Activated CD8-positive, alpha-beta memory T cell treated with anti-CD3 and anti-CD28 coated beads for 24 hours (primary cell): ENCODE data around the gene LGMN.
"Not testable (repeated sequence)": the region's sequence is repeated elsewhere in the genome, so short reads cannot be mapped to it uniquely, and the experiment has no call there.

Source experiments
- DNase-seq: peaks from one replicate; pipeline ENCODE4 v3.0.0-alpha.2; 2020

LGMN gene

DNA sequence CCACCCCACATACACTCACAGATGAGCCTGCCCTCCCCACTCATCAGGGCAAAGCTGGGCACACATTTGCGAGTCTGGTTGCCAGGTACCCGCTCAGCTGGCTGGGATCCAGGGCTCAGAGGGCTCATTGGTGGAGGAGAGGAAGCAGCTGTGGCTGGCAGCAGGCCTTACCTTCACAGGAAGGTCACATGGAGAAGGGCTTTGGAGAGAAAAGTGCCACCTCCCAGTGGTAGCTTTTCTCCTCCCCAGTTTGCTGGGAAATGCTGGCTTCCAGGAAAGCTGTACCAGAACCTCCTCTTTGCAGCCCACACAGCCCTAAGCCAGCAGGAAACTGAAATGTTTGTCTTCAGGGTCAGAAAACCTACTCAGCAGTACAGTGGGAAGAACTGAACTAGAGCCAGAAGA, 55.6 kb downstream of the LGMN start:
- no peak for DNase-seq

DNA sequence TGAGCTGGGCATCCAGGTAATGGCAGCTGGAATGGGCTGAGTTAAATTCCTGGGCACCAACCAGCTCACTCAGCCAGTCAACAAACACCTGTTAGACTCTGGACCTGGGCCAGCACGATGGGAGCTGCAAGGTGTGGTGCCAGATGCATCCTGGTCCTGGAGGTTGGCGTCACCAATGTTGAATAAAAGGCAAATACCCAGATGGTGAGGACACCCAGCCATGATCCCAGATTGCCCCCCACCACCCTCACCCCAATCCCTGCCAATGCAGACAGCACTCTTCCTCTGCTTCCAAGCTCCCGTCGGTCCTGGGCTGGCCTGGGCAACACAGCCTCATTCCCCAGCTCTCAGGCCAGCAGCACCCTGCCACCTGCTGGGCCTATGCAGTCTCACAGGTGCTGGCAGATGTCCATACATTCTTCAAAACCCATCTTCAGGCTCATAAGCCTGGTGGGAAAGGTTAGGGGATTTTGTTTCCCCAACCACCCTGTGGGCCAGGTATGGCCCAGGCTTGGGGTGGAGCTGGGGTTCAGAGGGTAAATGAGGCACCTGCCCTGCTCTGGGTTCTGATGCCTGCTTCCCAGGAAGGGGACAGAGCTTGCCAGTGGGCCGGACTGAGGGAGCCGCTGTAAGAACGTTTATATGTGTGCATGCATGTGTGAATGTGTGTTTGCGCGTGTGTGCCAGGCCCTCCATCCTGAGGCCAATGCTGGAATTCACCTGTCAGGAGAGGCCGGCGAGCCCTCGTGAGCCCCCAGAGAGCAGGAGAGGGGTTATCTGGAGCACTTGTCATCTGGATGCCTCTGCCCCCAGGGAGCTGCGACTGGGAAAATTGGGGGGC, 58.0 kb downstream of the LGMN start:
- DNase-seq = no peak

DNA sequence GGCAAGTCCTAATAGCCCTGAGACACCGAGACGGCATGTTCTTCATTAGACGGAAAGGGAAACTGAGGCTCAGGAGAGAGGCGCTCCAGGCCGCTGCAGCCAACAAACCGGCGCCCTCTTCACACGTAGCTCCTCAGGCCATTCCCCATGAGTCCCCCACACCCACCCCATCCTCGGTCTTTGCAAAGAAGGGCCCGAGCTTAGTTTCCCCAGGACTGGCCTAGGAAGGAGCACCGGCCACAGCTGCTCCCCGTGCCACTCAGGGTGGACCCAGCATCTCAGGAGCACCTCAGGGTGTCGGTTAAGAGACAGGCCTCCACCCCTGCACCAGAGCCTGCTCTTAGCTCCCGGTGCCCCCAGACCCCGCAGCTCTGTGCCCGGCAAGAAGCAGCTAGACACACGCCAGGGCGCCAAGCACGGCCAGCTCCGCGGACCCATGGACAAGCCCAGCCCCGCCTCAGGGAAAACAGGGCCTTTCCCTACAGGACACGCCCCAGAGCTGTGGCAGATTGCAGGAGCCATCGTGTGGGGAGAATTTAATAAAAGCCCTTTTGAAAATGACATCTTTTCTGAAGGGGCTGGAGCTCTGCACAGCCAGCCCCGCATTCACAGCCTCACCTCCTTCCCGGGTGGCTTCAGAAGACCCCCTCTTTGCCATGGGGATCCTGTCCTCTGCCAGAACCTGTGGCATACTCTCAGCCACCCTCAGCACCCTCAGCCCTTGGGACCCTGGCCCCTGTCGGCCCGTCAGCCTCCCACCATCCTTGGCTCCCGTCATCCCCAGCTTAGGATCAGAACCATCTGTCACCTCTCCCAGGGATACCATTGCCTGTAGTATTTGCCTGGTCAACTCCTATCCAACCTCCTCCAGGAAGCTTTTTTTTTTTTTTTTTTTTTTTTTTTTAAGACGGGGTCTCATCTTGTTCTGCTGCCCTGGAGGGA, 59.7 kb downstream of the LGMN start:
- no peak for DNase-seq

DNA sequence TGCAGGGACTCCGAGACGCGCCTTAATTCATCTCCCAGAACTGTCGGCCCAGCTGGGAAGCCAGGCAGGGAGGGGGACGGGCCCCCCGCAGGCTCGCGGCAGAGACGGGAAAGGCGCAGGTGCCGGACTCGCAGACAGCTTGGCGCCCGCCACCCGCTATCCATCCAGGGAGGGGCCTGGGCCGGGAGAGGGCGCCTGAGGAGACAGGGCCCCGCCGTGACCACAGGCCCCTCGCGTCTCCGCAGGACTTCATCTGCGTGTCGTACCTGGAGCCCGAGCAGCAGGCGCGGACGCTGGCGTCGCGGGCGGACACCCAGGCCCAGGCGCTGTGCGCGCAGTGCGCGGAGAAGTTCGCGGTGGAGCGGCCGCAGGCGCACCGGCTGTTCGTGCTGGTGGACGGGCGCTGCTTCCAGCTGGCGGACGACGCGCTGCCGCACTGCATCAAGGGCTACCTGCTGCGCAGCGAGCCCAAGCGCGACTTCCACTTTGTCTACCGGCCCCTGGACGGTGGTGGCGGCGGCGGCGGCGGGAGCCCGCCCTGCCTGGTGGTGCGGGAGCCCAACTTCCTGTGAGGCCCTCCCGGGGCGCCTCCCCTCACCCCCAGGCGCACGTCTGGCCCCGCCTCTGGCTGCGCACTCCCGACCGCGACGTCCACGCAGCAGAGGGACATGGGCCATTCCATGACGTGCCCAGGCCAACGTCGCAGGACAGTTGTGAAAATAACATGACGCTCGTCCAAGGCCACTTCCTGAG, 60.6 kb downstream of the LGMN start:
- DNase-seq = no peak

DNA sequence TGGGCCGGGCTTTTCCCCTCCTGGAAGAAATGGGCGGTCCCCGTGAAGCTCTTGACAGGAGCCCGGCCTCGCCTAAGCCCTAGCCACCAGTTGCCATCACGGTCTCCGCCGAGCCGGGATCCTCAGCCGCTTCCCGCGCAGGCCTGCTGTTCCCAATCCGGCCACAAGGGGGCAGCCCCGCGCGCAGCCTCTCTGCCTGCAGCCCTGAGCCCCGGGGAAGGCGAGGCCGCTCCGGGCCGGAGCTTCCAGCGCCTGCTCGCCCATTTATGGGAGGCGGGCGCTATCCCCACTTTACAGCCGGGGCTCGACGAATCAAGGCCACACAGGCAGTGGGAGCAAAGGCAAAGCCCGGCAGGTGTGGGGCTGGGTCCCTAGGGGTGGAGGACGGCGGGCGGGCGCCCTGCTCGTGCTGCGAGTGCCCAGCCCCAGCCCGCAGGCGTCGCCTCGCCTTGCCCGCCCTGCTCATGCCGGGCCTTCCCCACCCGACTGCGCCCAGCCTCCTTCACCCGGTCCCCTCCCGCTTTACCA, 61.5 kb downstream of the LGMN start:
- peak; percentile 94 for DNase-seq

DNA sequence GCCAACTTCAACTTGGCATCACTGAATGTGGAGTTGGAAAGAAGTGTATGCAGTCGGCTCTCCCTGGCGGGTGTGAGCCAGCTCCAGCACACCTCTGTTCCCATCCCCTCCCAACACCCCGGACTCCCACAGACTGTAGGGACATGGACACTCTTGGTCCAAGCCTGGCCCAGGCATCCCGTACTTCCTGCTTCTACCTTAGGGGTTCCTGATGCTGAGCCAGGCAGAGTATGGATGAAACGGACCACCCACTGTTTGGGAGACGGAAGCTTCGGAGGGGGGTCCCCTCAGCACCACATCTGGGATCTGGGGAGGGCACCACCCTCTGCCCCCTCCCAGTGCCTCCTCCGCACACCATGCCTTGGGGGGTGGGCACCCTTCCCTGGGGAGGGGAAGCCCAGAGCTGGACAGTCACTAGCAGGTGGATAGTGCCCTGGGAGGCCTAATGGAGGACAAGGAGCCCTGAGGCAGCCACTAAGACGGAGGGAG, 62.0 kb downstream of the LGMN start:
- no peak for DNase-seq

DNA sequence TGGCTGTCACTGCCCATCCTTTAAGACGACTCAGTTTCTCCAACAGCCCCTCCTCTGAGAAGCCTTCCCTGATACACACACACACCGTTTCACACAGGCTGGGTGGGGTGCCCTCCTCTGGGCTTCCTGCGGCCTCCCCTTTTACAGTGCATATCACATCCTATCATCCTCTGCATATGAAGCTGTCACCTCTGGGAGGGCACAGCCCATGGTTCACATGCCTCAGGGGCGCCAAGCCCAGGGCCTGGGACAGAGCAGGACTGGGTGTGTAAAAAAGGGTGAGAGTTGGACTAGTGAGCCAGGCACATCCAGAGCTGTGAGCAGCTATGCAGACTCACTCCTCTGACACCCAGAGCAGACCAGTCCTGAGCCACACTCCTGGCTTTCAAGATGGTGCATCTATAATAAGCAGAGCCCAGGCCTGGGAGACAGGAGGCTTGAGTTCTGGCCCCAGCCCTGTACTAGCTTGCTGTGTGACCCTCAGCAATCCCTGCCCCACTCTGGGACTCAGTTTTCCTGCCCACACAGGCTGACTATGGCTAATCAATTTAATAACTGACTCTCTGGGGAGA, 62.6 kb downstream of the LGMN start:
- DNase-seq = no peak

DNA sequence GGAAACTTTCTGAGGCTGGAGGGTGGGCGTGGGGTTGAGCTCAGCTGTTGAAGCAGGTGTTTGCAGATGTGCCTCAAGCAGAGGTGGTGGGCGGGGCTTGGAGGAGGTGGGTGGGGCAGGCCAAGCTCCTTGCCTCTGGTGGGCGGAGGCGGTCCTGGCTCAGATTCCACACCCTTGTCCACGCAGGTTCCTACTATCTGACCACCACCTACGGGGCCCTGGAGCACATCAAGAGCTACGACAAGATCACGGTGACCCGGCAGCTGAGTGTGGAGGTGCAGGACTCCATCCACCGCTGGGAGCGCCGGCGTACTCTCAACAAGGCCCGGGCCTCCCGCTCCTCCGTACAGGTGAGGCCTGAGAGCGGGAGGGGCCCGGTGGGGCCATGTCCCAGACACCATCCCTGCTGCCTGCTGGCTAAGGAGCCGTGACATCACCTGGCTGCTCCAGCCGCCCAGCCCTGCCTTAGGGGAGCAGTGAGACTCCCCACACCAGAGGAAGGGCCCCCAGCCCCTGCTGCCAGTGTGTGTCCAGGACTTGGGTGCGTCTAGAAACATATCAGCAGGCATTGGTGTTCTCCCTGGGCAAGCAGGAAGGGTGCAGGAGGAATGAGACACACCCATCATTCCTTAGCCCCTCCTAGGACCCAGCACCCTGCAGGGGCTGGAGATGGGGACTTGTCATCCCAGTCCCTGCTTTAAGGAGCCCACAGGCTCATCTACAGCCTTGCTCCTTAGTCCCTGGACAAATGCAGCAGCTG, 63.4 kb downstream of the LGMN start:
- no peak for DNase-seq

DNA sequence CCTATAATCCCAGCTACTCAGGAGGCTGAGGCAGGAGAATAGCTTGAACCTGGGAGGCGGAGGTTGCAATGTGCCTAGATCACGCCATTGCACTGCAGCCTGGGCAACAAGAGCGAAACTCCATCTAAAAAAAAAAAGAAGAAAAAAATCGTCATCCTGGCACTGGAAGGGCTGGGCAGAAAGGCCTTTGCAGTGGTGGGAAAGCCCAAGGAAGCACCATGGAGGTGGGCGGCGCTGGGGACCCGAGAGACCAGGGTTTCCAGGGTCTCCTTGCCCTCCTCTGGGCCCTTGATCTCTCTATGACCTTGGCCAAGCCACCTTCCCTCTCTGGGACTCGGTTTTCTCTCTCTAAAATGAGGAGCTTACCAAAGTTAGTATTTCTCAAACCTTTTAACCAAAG, 65.4 kb downstream of the LGMN start:
- no peak for DNase-seq

DNA sequence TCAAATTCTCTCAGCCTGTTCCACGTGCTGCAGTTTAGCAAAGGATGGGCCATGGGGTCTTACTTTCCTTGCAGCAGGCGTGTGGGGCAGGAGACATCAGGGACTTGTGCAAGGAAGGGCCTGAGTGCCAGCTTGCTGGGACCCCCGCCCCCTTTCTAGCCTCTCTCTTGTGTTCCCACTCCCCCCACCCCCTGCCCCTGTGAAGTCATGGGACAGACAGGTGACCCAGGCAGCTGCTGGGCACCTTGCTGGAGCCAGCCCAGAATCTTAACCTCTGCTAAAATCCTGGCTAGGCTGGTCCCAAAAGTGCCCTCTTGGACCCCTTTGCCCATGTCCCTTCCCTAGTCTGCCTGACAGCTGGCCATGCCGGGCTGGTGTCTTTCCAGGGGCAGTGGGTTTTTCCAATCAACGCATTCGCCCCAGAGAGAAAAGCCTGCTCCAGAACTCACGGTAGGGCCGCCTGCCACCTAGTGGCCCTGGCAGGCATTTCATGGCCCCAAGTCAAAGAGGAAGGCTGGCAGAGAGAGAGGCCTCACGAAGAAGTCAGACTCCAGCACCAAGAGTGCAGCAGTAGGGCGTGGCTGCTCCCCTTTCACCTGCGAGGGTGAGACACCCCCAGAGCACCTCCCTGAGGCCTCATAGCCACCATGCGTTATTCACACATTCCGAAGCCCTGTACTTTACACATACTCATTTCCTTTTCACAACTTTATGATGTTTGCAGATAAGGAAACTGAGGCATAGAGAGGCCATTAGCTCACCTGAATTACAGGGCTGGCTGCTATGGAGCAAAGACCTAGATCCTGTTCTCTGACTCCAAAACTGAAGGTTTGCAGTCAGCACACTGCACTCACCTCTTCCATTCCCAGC, 67.4 kb downstream of the LGMN start:
- peak; percentile 90 for DNase-seq

DNA sequence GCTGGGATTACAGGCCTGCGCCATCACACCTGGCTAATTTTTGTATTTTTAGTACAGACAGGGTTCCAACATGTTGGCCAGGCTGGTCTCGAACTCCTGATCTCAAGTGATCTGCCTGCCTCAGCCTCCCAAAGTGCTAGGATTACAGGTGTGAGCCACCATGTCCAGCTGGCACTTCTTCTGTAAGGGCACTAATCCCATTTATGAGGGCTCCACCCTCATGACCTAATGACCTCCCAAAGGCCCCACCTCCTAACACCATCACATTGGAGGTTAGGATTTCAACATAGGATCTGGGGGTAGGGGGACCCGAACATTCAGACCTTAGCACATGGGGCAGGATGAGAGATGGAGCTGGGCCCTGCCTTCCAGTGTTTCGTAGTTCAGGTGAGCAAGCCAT, 68.1 kb downstream of the LGMN start:
- not testable (repeated sequence) for DNase-seq

DNA sequence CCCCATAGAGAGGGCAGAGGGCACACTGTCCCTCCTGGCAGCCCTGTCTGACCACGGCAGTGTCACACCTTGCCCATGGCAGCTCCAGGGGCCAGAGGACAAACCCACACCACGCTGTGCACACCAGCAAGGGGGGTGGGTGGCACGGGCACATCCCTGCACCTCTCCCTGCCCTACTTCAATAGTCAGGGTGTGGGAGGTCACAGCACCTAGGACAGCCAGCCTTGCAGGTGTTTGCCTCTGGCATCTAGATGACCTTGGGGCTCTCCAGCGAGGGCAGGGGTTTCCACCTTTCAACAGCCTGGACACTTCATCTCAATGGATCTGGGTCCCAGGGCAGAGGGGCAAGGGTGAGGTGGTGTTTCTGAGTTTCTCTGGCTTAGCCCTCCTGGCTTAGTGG, 69.2 kb downstream of the LGMN start:
- no peak for DNase-seq

DNA sequence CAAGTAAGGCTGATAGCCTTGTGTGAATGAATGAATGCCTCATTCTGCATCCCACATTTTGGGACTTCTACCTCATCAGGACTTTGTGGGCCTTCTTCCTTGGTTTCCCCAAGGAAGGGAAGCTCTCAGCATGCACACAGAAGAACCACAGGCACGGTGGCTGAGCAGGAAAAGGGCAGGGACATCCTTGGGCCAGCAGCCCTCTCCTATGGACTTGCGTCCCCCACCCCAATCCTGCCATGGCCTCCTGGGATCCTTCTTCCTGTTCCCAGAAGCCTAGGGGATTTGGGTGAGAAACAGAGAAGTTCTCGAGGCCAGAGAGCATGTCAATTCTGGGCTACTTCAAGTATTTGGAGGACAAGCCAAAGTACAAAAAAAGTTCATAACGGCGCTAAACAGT, 69.7 kb downstream of the LGMN start:
- DNase-seq = no peak

DNA sequence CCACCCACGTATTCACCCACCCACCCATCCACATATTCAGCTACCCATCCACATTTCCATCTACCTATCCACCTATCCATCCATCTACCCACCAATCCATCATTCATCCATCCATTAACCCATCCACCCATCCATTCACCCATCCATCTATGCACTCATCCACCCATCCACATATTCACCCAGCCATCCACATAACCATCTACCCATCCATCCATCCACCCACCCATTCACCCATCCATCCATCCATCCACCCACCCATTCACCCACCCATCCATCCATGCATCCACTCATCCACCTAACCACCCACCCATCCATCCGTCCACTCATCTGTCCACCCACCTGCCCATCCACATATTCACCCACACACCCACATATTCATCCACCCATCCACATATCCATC, 70.5 kb downstream of the LGMN start:
- DNase-seq = no peak

DNA sequence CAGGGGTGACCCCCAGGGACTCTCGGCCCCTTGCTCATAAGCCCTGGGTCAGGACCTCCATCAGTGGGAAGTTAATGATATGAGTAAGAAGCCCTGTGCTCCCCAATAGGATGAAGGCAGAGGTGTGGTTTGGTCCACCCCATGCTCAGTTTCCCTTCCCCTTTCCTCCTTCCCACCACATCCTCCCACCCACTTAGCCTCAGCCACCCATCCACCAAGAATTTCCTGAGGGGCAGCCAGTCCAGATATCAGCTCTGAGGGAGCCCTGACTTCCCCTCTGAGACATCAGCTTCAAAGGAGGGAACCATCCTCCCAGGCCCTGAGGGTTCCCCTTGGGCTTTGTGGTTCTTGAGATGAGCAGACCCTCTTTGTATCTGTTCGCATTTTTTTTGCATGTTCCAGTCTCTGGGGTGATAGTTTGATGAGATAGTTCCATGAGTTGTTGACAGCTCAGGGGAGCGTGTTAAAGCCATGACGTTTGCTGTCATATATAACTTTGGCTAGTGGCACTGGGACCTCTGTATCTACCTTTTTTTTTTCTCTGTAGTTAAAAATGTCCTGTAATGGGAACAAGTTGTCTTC, 71.2 kb downstream of the LGMN start:
- DNase-seq = peak; percentile 83

DNA sequence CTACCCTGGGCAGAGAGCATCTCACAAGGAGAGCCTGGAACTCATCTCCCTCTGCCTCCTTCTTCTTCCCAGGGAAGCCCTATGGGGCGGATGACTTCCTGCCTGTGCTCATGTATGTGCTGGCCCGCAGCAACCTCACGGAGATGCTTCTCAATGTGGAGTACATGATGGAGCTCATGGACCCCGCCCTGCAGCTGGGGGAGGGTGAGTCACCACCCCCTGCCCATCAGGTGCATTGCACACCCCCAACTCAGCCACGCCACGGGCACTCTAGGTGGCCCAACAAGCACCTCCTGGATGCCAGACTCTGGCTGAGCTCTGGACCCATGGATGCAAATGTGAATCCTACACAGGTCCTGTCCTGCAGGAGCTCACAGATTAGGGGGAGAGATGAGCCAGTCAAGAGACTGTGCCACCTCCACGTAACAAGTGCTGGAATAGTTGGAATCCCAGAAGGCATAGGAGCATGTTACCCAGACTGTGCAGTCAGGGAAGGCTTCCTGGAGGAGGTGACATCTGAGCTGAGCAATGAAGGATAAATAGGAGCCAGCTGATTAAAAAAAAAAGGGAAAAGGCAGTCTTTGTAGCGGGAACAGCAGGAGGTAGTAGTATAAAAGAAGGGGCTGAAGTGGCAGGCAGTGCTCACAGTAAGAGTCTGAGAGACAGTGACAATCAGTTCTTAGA, 71.9 kb downstream of the LGMN start:
- no peak for DNase-seq

DNA sequence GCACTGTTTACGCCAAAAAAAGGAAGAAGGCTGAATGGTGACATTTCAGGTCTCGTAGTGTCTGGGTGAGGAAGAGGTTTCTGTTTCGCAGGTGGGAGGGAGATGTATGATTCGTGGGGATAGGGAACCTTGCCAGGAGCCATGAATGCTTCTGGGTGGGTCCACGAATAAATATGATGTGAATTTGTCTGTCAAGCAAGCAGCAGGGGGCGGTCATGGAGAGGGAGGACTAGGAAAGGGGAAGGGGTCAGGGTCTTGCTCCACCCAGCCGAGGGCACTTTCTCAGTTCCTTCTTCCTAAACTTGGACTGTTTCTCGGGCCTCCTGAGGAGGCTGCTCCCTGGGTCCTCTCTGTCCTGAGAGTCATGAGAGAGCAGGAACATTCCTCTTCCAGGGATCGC, 72.5 kb downstream of the LGMN start:
- no peak for DNase-seq

DNA sequence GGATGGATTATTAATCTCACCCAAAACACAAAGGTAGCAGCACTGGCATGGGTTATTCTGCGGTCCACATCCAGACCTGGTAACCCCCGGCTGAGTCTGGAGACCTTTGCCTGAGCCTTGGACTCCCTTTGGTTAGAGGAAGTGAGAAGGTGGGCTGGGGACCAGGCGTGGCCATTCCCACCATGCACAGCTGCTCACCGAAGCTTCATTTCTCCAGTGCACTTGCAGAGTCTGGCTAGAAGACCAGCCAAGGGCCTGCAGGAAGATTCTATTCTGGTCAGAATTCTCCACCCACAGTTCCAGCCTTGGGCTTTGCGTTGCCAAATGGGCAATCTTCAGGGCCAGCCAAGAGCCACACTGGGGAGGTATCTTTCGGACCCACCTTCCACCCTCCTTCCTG, 73.0 kb downstream of the LGMN start:
- DNase-seq = no peak

DNA sequence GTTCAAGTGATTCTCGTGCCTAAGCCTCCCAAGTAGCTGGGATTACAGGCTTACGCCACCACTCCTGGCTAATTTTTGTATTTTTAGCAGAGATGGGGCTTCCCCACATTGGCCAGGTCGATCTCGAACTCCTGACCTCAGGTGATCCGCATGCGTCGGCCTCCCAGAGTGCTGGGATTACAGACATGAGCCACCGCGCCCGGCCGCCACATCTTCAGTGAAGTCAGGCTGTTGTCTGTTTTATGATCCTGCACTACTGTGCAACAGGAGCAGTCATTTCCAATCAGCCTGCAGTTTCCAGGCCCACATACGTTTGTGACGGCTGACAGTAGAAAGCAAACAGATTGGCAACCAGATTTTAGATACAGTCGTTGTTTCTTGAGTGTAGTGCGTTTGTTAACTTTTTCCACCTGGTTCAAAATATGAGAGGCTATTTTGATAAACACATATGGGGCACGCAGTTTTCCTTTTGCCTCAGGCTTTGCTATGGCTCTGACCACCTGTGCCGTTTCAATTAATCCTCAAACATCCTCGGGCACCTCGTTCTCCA, 74.8 kb downstream of the LGMN start:
- no peak for DNase-seq
